Heart right ventricle (tissue), 16 donors: ENCODE measurements around the gene ELOVL3. TPM values are rescaled to one million over a fixed set of nuclear protein-coding genes. Genes with fewer than 3 reads are reported as not detected.
A peak's percentile ranks its signal among the peaks of the same experiment; 100 is the strongest.

Experiments used
- ATAC-seq, 8 donors: fragments of 200-7000 bp; cut with Tn5 transposase; one replicate each; pipeline ENCODE4 v1.9.1; 2020; ENCODE audit warnings: mild to moderate bottlenecking in 8 of 8, moderate library complexity in 8 of 8, moderate number of reproducible peaks in 1 of 8
- DNase-seq, 2 donors: peaks; one replicate each; pipeline ENCODE4 v3.0.0-alpha.2; 2020
- H3K27ac ChIP-seq, 10 donors: fragments of 200-600 bp; sonication (generic) in 2 of 10; one replicate each; pipeline versions ENCODE4 v1.5.0 to v1.8.0; 2020 to 2022; ENCODE audit warnings: mild to moderate bottlenecking in 3 of 10
- H3K27me3 ChIP-seq, 7 donors: fragments of 200-600 bp; one replicate each; pipeline ENCODE4 v1.8.0; 2021 to 2022; ENCODE audit warnings: mild to moderate bottlenecking in 2 of 7
- H3K36me3 ChIP-seq, 9 donors: fragments of 200-600 bp; sonication (generic) in 1 of 9; one replicate each; pipeline versions ENCODE4 v1.5.0 to v1.8.0; 2020 to 2022; ENCODE audit warnings: mild to moderate bottlenecking in 2 of 9
- H3K4me1 ChIP-seq, 9 donors: fragments of 200-600 bp; sonication (generic) in 1 of 9; one replicate each; pipeline versions ENCODE4 v1.5.0 to v1.8.0; 2020 to 2022; ENCODE audit warnings: mild to moderate bottlenecking in 4 of 9
- H3K4me3 ChIP-seq, 10 donors: fragments of 200-600 bp; sonication (generic) in 2 of 10; one replicate each; pipeline versions ENCODE4 v1.5.0 to v1.8.0; 2020 to 2022; ENCODE audit warnings: mild to moderate bottlenecking in 7 of 10, moderate library complexity in 2 of 10
- H3K9me3 ChIP-seq, 11 donors: fragments of 200-600 bp in 10 of 11; sonication (generic) in 2 of 11; one replicate each; pipeline versions ENCODE4 v1.5.0 to v1.8.0; 2013 to 2022; ENCODE audit warnings: mild to moderate bottlenecking in 2 of 11, control low read depth in 1 of 11, moderate library complexity in 1 of 11
- CTCF ChIP-seq, 9 donors: fragments of 200-600 bp; sonication (generic) in 2 of 9; IDR thresholded peaks; one replicate each; pipeline versions ENCODE4 v1.5.0 to v1.8.0; 2021 to 2022; ENCODE audit warnings: antibody characterized with exemption in 9 of 9, mild to moderate bottlenecking in 5 of 9, moderate library complexity in 1 of 9
- WGBS, 2 donors: extraction: QIAGEN DNeasy Blood & Tissue Kit; methylation state at CpG; one replicate each; pipeline ENCODE4 v1.1.7; 2013; ENCODE audit warnings: inconsistent platforms in 1 of 2; 5-methylcytosine and 5-hydroxymethylcytosine counted together
- intact Hi-C, 10 donors: fragments of 100-400 bp; cut with DNase I; formaldehyde crosslinking; loops; one replicate each; pipeline versions ENCODE4 v1.11.1 to v1.14.2; 2022
- polyA plus RNA-seq, 2 donors: library from polyadenylated mRNA; stranded (reverse); fragments of 200-250 nt; gene quantifications; one replicate each; pipeline ENCODE4 v1.2.3, GENCODE V29; 2013
- total RNA-seq, 10 donors: library from RNA; stranded (reverse); fragmentation: NEBNext Ultra II Directional in 3 of 10; extraction: Animal tissue kit (Norgen Biotek cat#: 25700) in 3 of 10; gene quantifications; one replicate each; pipeline versions ENCODE4 v1.2.1 to v1.2.4, GENCODE V29; 2021 to 2023
- donor health status: Arrhythmogenic right ventricular cardiomyopathy.
- donor health status: ischemic (EF 13 %, LVEDD 7.1; RV severe dilation, severe dysfunction).
- donor health status: healthy with polysubstance abuse.
- donor health status: DM: no; HTN: yes; CAD: no.
- donor health status: DM: no; HTN: no; CAD: no.
- donor health status: ischemic (EF 25% LVEDD 6.9; RV normal size, moderate dysfunction).
- donor health status: ischemic (EF 25% LVEDD 5.7; RV mildly dilated, moderate dysfunction).
- donor health status: healthy.
- donor health status: DM: yes; HTN: yes; CAD: no.
- donor health status: Ischemic cardiomyopathy.
- donor health status: ischemic (EF 35%, LVEDD 5.7; RV mildly dilated, moderate dysfunction).
- donor health status: nonischemic (EF 11% LVEDD 7.7; RV severe dilation, severe dysfunction).
- donor health status: DM: yes; HTN: yes; CAD: no.
- donor health status: PGD.
- donor health status: ischemic (EF 29% LVEDD 5.4; RV normal size, mild dysfunction).
- donor health status: nonischemic (EF 23%, LVEDD 6.1; RV moderate dilation, normal function).

ELOVL3 gene
- total and polyA plus RNA-seq, 12 donors, result 0.22 to 0.45 (median 0.27) TPM; not detected in 8

DNA sequence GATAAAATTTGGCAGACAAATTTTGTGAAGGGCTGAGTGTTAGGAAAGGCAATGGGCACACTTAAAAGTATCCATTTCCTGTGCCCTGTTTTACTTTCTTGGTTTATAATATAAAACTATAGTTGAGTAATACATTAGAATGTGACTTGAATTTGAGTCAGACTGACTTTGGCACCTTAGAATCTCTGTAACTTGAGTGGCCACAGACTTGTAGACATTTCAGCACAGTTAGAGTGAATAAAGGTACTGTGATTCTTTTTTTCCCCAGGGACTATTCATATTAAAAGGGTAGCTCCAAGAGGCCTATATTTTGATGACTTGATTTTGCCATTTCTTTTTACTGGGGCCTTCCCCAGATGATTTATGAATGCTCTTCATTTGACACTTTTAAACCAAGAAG, 41.6 kb downstream of the ELOVL3 start:
- intact Hi-C loops, result no loop called here
- Histone ChIP-seq H3K4me1 (peaks cover 4 to 67% (median 43%) of the 10 kb centered on the region in 9 donors), H3K27ac (peak overlapping the region in 2 of 10 donors; percentile 11 to 32), H3K9me3 (no peaks in the 10 kb centered on the region), H3K4me3 (no peak overlapping the region), H3K27me3 (no peaks in the 10 kb centered on the region), H3K36me3 (peaks cover 0 to 30% (median 9%) of the 10 kb centered on the region in 9 donors)
- DNase-seq (no peak), ATAC-seq (no peak)
- TF ChIP-seq CTCF (IDR thresholded peaks at IDR 0.05), result no peak

DNA sequence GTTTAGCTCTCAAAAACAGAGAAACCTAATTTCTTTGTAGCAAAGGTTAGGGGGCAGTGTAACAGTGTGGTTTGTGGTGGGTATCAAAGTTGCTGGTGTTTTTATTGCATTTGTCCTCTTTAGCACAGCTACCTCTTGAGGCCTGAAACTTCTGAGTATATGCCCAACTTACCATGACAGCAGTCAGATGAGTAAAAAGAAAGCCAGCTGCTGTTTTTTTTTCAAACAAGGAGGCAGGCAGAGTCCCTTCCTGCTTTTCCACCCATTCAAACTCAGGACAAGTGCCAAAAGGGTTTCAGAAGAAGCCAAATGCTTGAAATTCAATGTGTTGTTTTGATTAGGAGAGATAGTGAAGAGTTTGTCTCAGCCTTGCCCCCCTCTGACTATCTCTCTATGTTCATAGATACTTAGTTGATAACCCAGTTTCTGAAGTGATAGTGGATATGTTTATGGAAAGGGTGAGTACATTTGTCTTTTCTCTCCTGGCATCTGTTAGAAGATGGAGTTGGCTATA, 42.3 kb downstream of the ELOVL3 start:
- no peak for DNase-seq
- ATAC-seq, result peak in 3 of 8 donors; percentile 19 to 51 (median 33)
- Histone ChIP-seq H3K4me3 (no peak overlapping the region), H3K4me1 (peaks cover 4 to 67% (median 42%) of the 10 kb centered on the region in 9 donors), H3K36me3 (peaks cover 0 to 24% (median 6%) of the 10 kb centered on the region in 9 donors), H3K9me3 (no peaks in the 10 kb centered on the region), H3K27ac (peak overlapping the region in 2 of 10 donors; percentile 11 to 32), H3K27me3 (no peaks in the 10 kb centered on the region)
- no peak for TF ChIP-seq CTCF (IDR thresholded peaks at IDR 0.05)
- intact Hi-C loops, result no loop called here

DNA sequence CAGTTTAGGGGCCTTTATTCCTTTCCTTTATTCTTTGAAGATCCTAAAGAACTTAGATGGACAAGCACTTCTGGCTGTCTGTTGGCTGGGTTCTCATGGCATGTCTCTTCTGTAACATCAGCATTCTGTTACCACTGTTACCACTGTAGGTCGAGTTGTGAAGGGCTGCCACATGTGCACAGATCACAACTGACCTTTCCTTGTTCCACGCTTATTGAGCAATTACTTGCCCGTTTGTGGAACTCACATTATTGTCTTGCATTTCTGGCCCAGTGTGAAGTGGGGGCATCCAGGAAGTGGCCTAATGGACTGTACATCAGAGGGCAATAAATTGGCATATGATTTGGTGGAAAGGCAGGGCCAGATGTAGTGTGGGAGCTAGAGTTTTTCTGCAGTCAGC, 42.9 kb downstream of the ELOVL3 start:
- peak in 1 of 8 donors; percentile 63 for ATAC-seq
- peaks cover 4 to 67% (median 44%) of the 10 kb centered on the region in 9 donors for H3K4me1 ChIP-seq
- WGBS, 2 donors, result 49 to 54% methylated on average over 3 of the region's 3 CpGs

DNA sequence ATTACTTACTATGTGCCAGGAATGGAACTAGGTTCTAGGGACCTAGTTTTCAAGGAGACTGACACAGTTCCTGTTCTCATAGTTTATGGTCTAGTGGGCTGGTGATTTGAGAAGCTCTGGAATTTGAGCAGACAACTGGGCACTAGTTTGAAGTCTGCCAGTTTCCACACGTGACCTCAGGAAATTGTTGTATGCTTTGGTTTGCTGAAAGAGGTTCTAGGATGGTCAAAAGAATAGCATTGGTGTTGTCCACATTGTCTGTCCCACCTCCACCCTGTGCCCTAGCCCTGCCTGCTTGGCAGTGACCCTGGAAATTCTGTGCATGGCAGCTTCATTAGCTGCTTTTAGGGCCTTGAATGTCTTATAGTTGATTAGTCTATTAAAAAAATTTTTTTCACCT, 48.0 kb downstream of the ELOVL3 start:
- ATAC-seq (peak in 1 of 8 donors; percentile 63), DNase-seq (no peak)
- intact Hi-C loops, result no loop called here
- H3K9me3 ChIP-seq, result no peaks in the 10 kb centered on the region
- H3K27ac ChIP-seq, result no peak overlapping the region
- peaks cover 0 to 16% (median 0%) of the 10 kb centered on the region in 9 donors for H3K36me3 ChIP-seq
- no peak for TF ChIP-seq CTCF (IDR thresholded peaks at IDR 0.05)
- no peak overlapping the region for H3K4me3 ChIP-seq
- 43 to 46% methylated on average over 1 of the region's 1 CpG for WGBS, 2 donors
- no peaks in the 10 kb centered on the region for H3K27me3 ChIP-seq
- peaks cover 0 to 57% (median 33%) of the 10 kb centered on the region in 9 donors for H3K4me1 ChIP-seq

More for the DNA sequence above, 42.9 kb downstream of the ELOVL3 start:
- Histone ChIP-seq H3K4me3 (no peak overlapping the region), H3K36me3 (peaks cover 0 to 18% (median 2%) of the 10 kb centered on the region in 9 donors), H3K9me3 (no peaks in the 10 kb centered on the region), H3K27ac (peak overlapping the region in 1 of 10 donors; percentile 32), H3K27me3 (no peaks in the 10 kb centered on the region)
- no peak for DNase-seq
- no peak for TF ChIP-seq CTCF (IDR thresholded peaks at IDR 0.05)
- intact Hi-C loops, result no loop called here
